Astrocyte (in vitro differentiated cells and primary cell): ENCODE measurements around the gene AP1G2. TPM values are rescaled to one million over a fixed set of nuclear protein-coding genes. Genes with fewer than 3 reads are reported as not detected.

ENCODE experiments used
- DNase-seq: peaks from one replicate; pipeline ENCODE4 v3.0.0-alpha.2; 2010; ENCODE audit warnings: low read depth
- FAIRE-seq: peaks from 2 replicates; lab custom pipeline; 2011; peaks lifted over from hg19 to GRCh38; lab: Jason Lieb, UNC
- H2AFZ ChIP-seq: 2 replicates; pipeline ENCODE4 v1.6.0; 2012; ENCODE audit warnings: low read depth, low read length, inconsistent platforms
- H3K27ac ChIP-seq: 2 replicates; pipeline ENCODE4 v1.5.1; 2011; ENCODE audit warnings: low read depth, low read length, inconsistent platforms
- H3K27me3 ChIP-seq: 2 replicates; pipeline ENCODE4 v1.6.0; 2011; ENCODE audit warnings: low read length, inconsistent platforms; ENCODE audit not compliant: insufficient read depth
- H3K36me3 ChIP-seq: 2 replicates; pipeline ENCODE4 v1.5.1; 2011; ENCODE audit warnings: low read length, inconsistent platforms; ENCODE audit not compliant: insufficient read depth
- H3K4me1 ChIP-seq: 2 replicates; pipeline ENCODE4 v1.5.1; 2011; ENCODE audit warnings: low read length, inconsistent platforms; ENCODE audit not compliant: insufficient read depth
- H3K4me2 ChIP-seq: 2 replicates; pipeline ENCODE4 v1.6.0; 2012; ENCODE audit warnings: low read length, inconsistent platforms
- H3K4me3 ChIP-seq: 2 replicates; pipeline ENCODE4 v1.5.1; 2011; ENCODE audit warnings: low read depth, mild to moderate bottlenecking, low read length, inconsistent platforms; ENCODE audit not compliant: insufficient read depth
- H3K79me2 ChIP-seq: 2 replicates; pipeline ENCODE4 v1.6.0; 2012; ENCODE audit warnings: mild to moderate bottlenecking, low read length, inconsistent platforms; ENCODE audit not compliant: insufficient read depth
- H3K9ac ChIP-seq: 2 replicates; pipeline ENCODE4 v1.6.0; 2012; ENCODE audit warnings: mild to moderate bottlenecking, low read length, inconsistent platforms
- H3K9me3 ChIP-seq: 2 replicates; pipeline ENCODE4 v1.5.1; 2012; ENCODE audit warnings: low read depth, mild to moderate bottlenecking, low read length, inconsistent platforms; ENCODE audit not compliant: insufficient read depth
- H4K20me1 ChIP-seq: 2 replicates; pipeline ENCODE4 v1.6.0; 2012; ENCODE audit warnings: low read length, inconsistent platforms; ENCODE audit not compliant: insufficient read depth
- H3K27ac Mint-ChIP-seq: one replicate; pipeline ENCODE4 v1.8.0; 2021; ENCODE audit warnings: mild to moderate bottlenecking, mixed read lengths; ENCODE audit not compliant: unreplicated experiment
- H3K27me3 Mint-ChIP-seq: one replicate; pipeline ENCODE4 v1.8.0; 2021; ENCODE audit warnings: low read depth, mixed read lengths; ENCODE audit not compliant: unreplicated experiment
- H3K36me3 Mint-ChIP-seq: one replicate; pipeline ENCODE4 v1.8.0; 2021; ENCODE audit warnings: low read depth, mixed read lengths; ENCODE audit not compliant: unreplicated experiment
- H3K4me1 Mint-ChIP-seq: one replicate; pipeline ENCODE4 v1.8.0; 2021; ENCODE audit warnings: low read depth, mixed read lengths; ENCODE audit not compliant: unreplicated experiment
- H3K4me3 Mint-ChIP-seq: one replicate; pipeline ENCODE4 v1.8.0; 2021; ENCODE audit warnings: mild to moderate bottlenecking, moderate library complexity, mixed read lengths; ENCODE audit not compliant: unreplicated experiment
- H3K9me3 Mint-ChIP-seq: one replicate; pipeline ENCODE4 v1.8.0; 2021; ENCODE audit warnings: mild to moderate bottlenecking, mixed read lengths; ENCODE audit not compliant: unreplicated experiment
- EZH2 ChIP-seq: IDR thresholded peaks from 2 replicates; pipeline ENCODE4 v1.6.1; 2012; ENCODE audit warnings: mild to moderate bottlenecking, low read length, inconsistent platforms; ENCODE audit not compliant: insufficient read depth
- total RNA-seq: library from RNA; stranded (reverse); gene quantifications from 2 replicates; pipeline ENCODE4 v1.2.1, GENCODE V29; 2021
- TF ChIP-seq, protein P1 (sequence below): IDR thresholded peaks from 2 replicates; pipeline ENCODE4 v1.5.1; 2011; ENCODE audit warnings: low read depth, mild to moderate bottlenecking, inconsistent platforms, low read length, moderate library complexity; ENCODE audit not compliant: insufficient read depth

AP1G2 gene
- total RNA-seq, 1 donor from 2014 or later, result 80.9 TPM

DNA sequence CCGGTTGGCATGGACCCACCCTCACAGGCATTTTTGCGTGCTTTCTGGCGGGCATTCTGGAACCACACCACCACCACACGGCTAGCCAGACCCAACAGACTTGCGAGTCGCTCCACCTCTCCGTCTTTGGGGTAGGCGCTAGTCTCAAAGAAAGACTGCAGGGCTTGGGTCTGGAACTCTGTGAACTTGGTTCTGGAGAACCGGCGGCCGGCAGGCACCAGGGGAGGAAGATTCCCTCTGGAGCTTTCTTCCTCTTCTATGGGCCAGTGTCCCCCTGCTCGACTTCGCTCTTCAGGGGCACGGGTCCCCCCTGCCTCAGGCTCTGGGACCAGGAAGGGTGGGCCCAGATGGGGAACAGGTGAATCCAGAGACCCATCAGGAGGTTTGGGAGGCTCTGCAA, 42.6 kb downstream of the AP1G2 start:
- no peaks in the 10 kb centered on the region for H3K9me3 ChIP-seq
- H3K4me2 ChIP-seq, result no peak overlapping the region
- TF ChIP-seq, protein P1, sequence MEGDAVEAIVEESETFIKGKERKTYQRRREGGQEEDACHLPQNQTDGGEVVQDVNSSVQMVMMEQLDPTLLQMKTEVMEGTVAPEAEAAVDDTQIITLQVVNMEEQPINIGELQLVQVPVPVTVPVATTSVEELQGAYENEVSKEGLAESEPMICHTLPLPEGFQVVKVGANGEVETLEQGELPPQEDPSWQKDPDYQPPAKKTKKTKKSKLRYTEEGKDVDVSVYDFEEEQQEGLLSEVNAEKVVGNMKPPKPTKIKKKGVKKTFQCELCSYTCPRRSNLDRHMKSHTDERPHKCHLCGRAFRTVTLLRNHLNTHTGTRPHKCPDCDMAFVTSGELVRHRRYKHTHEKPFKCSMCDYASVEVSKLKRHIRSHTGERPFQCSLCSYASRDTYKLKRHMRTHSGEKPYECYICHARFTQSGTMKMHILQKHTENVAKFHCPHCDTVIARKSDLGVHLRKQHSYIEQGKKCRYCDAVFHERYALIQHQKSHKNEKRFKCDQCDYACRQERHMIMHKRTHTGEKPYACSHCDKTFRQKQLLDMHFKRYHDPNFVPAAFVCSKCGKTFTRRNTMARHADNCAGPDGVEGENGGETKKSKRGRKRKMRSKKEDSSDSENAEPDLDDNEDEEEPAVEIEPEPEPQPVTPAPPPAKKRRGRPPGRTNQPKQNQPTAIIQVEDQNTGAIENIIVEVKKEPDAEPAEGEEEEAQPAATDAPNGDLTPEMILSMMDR, result no peak
- TF ChIP-seq EZH2, result no peak
- no peak for DNase-seq
- Mint-ChIP-seq H3K36me3 (peaks cover 33% of the 10 kb centered on the region), H3K27ac (no peak overlapping the region), H3K4me1 (no peaks in the 10 kb centered on the region), H3K9me3 (peaks cover 2% of the 10 kb centered on the region), H3K4me3 (no peak overlapping the region), H3K27me3 (no peaks in the 10 kb centered on the region)
- no peaks in the 10 kb centered on the region for H4K20me1 ChIP-seq
- no peaks in the 10 kb centered on the region for H3K4me1 ChIP-seq
- H3K27me3 ChIP-seq, result no peaks in the 10 kb centered on the region
- no peaks in the 10 kb centered on the region for H3K36me3 ChIP-seq
- no peak overlapping the region for H3K9ac ChIP-seq
- H3K4me3 ChIP-seq, result no peak overlapping the region
- no peak overlapping the region for H3K27ac ChIP-seq
- no peak for FAIRE-seq
- H3K79me2 ChIP-seq, result no peaks in the 10 kb centered on the region
- no peak overlapping the region for H2AFZ ChIP-seq

DNA sequence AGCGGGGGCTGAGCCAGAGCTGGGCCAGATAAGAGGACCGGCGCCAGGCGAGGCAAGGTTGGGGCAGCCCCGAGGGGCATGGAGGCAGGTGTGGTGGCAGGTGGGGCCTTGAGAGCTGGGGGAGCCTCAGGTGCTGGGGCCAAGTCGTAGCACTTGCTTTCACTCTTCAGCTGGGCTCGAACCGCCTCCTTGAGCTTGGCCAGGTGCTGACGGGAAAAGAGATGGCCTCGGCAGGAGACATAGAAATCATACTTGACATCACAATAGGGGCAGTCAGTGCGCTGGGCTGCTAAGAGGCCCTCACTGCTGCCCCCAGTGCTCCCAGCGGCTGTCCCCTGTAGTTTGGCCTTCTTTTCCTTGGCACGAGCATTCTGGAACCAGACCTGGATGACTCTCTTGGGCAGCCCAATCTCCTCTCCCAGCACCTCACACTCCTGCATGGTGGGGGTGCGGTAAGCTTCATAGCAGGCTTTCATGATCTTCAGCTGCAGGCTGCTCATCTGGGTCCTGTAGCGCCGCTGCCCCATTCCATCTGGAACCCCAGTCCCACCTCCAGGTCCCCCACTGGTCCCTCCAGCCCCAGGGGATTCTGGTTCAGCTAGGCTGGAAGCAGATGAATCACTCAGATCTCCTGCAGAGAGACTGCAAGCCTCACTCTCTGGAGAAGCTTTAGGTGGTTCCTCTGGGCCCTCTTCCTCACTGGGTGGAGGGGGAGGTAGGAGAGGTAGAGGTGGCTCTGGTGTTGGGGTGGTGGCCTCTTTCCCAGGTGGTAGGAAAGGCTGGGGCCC, 44.2 kb downstream of the AP1G2 start:
- Histone ChIP-seq H2AFZ (no peak overlapping the region), H3K27ac (no peak overlapping the region), H3K4me1 (no peaks in the 10 kb centered on the region), H3K27me3 (no peaks in the 10 kb centered on the region), H3K4me3 (no peak overlapping the region), H3K9me3 (no peaks in the 10 kb centered on the region), H3K79me2 (no peaks in the 10 kb centered on the region), H3K9ac (no peak overlapping the region), H4K20me1 (no peaks in the 10 kb centered on the region), H3K36me3 (no peaks in the 10 kb centered on the region), H3K4me2 (no peak overlapping the region)
- Mint-ChIP-seq H3K9me3 (peaks cover 2% of the 10 kb centered on the region), H3K27ac (no peak overlapping the region), H3K27me3 (no peaks in the 10 kb centered on the region), H3K36me3 (peaks cover 26% of the 10 kb centered on the region), H3K4me1 (peaks cover 13% of the 10 kb centered on the region), H3K4me3 (no peak overlapping the region)
- FAIRE-seq (no peak), DNase-seq (no peak)
- TF ChIP-seq, protein P1, result no peak
- no peak for TF ChIP-seq EZH2

DNA sequence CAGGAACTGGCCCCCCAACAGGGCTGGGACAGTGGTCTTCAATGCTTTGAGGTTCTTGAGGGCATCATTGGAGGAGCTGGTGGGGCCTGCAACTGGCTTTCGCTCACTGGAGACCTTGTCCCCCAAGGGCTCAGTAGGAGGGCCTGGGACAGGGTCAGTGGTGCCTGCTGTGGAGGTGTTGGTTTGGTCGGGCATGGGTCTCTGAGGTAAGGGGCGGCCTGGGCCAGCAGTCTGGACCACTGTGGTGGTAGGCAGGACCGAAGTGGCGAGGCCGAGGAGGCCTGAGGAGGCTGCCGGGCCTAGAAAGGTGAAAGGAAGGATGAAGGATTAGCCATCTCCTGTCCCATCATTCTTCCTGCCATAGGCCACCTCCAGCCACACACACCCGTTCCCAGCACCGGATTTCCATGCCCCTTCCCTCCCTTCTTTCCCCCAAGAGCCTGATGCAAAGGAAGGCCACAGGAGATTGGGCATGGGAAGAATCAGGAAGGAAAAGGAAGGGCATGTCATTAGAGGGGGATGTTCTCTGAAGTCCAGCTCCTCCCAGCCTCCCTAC, 44.9 kb downstream of the AP1G2 start:
- no peak overlapping the region for H3K27ac Mint-ChIP-seq
- FAIRE-seq (no peak), DNase-seq (no peak)
- TF ChIP-seq, protein P1, result no peak
- TF ChIP-seq EZH2, result no peak
- H3K4me2 ChIP-seq, result no peak overlapping the region
- no peaks in the 10 kb centered on the region for H3K27me3 ChIP-seq
- H3K27ac ChIP-seq, result no peak overlapping the region
- H3K4me3 Mint-ChIP-seq, result no peak overlapping the region
- H3K4me1 ChIP-seq, result no peaks in the 10 kb centered on the region
- H3K9ac ChIP-seq, result no peak overlapping the region
- H3K36me3 ChIP-seq, result no peaks in the 10 kb centered on the region
- H3K79me2 ChIP-seq, result no peaks in the 10 kb centered on the region
- no peaks in the 10 kb centered on the region for H4K20me1 ChIP-seq
- H3K4me3 ChIP-seq, result no peak overlapping the region
- H2AFZ ChIP-seq, result no peak overlapping the region
- H3K9me3 Mint-ChIP-seq, result peaks cover 2% of the 10 kb centered on the region
- peaks cover 18% of the 10 kb centered on the region for H3K4me1 Mint-ChIP-seq
- H3K9me3 ChIP-seq, result no peaks in the 10 kb centered on the region
- H3K36me3 Mint-ChIP-seq, result peaks cover 25% of the 10 kb centered on the region
- no peaks in the 10 kb centered on the region for H3K27me3 Mint-ChIP-seq
